HG03108 (cell line): ENCODE measurements around the gene LHPP.

Experiments
- ATAC-seq: cut with Tn5 transposase; IDR thresholded peaks from one replicate; pipeline ENCODE4 v1.9.1; 2021; ENCODE audit warnings: moderate library complexity; ENCODE audit not compliant: unreplicated experiment

Gene LHPP

GRCh38 chr10:124496150-124496549 lies 34.5 kb downstream of the LHPP start:
- no peak for ATAC-seq

DNA sequence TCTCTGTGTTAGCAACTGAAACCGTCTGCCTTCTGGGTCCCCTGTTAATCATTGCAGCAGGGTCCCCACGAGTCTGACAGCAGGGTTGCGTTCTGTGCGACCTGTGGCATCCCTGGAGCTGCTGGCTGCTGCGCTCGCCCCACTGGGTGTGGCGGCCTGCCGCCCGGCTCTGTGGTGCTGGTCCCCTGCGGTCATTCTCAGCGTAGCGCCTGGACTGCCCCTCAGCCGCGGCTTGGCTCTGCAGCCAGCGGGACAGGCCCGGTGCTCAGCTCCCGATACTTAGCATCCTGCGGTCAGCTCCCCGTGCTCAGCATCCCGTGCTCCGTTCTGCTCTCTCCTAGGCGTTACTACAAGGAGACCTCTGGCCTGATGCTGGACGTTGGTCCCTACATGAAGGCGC lies 35.0 kb downstream of the LHPP start:
- ATAC-seq, result no peak

DNA sequence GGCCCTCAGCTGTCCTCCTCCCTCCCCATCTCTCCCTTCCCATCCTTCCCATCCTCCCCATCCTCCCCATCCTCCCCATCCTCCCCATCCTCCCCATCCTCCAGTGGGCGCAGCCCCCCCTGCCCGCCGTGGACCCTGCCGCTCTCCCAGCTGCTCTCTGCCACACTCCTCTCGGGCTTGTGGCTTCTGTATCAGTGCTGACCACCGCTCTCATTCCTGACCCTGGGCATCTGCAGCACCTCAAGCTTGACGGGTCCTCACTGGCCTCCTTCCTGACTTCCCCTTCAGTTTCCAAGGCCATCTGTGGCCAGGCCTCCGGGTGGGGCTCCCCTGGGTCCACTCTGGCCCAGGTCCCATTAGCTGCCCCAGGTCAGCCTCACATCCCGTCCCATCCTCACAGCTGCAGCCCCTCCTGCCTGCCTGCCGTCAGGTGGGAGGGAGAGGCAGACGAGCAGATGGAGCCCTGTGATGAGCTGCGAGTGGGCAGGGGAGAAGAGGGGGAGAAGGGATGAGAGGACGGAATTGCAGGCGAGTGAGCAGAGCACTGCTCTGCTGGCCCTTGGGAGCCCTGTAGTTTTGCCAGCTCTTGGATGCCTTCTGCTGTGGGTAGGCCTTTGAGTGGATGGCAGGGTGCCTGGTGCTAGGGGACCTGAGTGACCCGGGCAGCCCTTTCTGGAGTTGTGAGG lies 35.7 kb downstream of the LHPP start:
- ATAC-seq, result no peak

DNA sequence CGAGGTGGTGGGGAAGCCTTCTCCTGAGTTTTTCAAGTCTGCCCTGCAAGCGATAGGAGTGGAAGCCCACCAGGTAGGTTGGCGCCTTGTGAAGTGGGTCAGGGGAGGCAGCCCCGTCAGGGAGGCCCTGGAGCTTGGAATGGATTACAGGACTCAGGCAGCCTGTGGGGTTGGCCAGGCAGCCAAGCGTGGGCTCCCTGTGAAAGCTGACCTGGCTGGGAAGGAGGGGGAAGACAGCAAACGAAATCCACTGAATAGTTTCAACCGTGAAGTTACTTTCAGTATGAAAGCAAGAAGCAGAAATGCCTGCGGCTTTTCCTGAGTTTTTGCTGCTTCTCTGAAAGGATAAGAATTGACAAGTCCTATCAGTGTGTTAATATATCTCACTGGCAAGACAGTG lies 36.4 kb downstream of the LHPP start:
- ATAC-seq, result no peak

DNA sequence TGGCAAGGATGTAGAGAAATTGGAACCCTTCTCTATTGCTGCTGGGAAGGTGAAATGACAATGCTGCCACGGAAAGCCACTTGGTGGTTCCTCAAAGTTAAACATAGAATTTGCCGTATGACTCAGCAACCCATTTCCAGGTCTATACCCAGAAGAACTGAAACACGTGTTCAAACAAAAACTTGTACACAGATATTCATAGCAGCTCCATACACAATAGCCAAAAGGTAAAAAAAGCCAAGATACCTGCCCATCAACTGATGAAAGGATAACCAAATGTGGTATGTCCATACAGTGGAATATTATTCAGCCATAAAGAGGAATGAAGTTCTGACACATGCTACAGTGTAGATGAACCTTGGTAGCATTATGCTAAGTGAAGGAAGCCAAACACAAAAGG lies 39.1 kb downstream of the LHPP start:
- no peak for ATAC-seq

GRCh38 chr10:124504711-124505110 lies 43.1 kb downstream of the LHPP start:
- no peak for ATAC-seq

- no peak for ATAC-seq
Measured at GRCh38 chr10:124505279-124505678, 43.7 kb downstream of the LHPP start.

DNA sequence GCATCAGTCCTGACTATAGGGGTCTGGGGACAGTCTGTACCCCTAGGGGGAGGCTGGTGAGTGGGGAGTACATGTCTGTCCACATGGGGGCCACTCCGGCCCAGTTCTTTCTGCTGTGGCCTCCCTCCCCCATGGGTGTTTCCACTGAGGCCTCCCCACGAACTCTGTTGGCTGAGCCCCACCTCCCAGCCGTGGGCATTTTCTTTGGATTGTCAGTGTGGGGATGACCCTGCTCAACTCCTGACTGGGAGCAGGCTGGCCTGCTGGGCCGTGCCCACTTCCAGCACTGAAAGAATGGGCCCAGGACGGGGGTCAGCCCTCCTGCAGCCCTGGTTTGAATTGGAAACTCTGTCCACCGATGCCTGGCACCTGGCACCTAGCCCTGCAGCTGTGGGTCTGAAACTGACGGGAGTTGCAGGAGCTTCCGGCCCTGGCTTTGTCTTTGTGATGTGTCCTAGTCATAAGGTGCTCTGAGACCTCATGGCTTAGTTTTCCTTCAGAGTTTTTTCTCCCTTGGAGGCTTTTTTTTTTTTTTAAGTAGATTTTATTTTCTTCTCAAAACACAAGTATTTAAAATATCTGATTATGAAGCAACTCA lies 46.5 kb downstream of the LHPP start:
- ATAC-seq, result no peak

DNA sequence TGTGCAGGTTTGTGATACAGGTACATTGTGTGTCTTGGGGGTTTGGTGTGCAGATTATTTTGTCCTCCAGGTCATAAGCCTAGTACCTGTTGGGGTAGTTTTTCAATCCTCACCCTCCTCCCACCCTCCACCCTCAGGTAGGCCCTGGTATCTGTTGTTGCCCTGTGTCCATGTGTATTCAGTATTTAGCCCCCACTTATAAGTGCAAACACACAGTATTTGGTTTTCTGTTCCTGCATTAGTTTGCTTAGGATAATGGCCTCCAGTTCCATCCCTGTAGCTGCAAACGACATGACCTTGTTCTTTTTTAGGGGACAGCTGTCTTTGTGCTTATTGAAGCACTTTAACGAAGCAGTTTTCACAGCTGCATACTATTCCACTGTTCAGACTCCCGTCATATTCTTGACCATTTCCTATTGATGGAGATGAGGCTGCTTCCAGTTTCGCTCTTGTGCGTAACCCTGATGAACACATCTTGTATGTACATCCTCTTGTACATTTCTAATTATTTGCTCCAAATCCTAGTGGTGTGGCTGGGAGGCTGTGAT lies 47.4 kb downstream of the LHPP start:
- no peak for ATAC-seq

- ATAC-seq, result no peak
Measured at GRCh38 chr10:124509880-124510632, 48.4 kb downstream of the LHPP start.

- no peak for ATAC-seq
Measured at GRCh38 chr10:124510759-124511158, 49.1 kb downstream of the LHPP start.

GRCh38 chr10:124511205-124512039 lies 49.8 kb downstream of the LHPP start:
- no peak for ATAC-seq

- no peak for ATAC-seq
Measured at GRCh38 chr10:124512040-124512428, 50.4 kb downstream of the LHPP start.

DNA sequence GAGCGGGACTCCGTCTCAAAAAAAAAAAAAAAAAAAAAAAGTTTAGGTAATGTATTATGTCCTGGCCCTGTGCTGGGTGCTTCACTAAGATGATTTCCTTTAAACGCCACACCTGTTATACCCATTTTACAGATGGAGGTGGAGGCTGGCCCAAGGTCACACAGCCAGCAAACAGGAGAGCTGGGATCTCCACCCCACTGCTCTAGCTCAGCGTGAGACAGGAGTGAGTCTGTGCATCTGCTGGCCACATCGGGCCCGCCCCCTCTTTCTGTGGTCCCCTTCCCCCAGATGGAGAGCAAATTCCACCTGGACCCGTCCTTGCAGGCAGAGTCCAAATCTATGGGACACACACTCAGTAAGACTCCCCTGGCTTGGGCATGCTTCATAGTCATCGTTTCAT lies 51.0 kb downstream of the LHPP start:
- ATAC-seq, result no peak

GRCh38 chr10:124515244-124515970 lies 53.8 kb downstream of the LHPP start:
- no peak for ATAC-seq

- ATAC-seq, result no peak
Measured at GRCh38 chr10:124516181-124516580, 54.6 kb downstream of the LHPP start.

DNA sequence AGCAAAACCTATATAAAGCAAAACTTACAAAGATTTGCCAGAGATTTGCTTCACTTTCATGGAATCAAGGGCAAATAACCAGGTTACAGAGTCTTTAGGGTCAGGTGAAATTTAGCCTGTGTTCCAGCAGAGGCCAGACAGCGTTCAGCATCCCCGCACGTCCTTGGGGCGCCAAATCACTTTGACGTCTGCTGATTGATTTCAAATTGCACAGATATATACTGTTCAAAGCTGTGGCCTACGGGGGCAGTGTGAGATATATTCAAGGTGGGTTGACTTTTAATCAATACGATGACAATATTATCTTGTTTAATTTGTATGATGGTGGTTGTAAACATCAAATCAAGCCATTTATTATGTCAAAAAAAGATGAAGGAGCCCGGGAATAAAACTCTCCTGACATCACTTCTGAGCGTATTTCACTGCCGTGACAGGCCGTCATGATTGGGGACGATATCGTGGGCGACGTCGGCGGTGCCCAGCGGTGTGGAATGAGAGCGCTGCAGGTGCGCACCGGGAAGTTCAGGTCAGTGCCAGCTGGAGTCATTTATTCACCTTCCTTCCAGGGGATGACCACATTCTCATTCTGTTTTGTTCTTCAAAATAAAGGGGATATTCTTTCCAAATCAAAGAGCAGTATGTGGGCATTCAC lies 55.2 kb downstream of the LHPP start:
- no peak for ATAC-seq

- no peak for ATAC-seq
Measured at GRCh38 chr10:124517461-124517860, 55.8 kb downstream of the LHPP start.

DNA sequence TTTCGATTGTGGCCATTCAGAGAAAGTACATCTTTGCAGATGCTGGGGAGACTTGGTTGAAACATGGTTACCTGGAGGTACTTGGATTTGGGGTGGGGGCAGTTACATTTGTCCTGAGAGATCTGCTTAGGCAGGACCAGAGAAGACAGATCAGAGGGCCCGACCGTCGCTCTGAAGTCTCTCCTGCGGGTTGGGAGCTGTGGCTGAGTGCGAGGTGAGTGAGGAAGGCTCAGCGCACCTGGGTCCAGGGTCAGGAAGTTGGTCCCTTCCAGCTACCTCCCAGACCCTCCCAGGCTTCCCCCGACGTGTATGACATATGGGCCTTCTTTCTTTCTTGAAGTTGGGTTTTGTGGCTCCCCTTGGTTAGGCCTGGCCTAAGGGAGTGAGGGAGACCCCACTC lies 56.3 kb downstream of the LHPP start:
- no peak for ATAC-seq

- no peak for ATAC-seq
Measured at GRCh38 chr10:124518366-124518765, 56.7 kb downstream of the LHPP start.
